ENCODE data around the gene DENND1A. TPM values are rescaled to one million over a fixed set of nuclear protein-coding genes. Genes with fewer than 3 reads are reported as not detected.
"Not testable (repeated sequence)": the region's sequence is repeated elsewhere in the genome, so short reads cannot be mapped to it uniquely, and the experiment has no call there.

The DENND1A gene
- total RNA-seq, 2 experiments from 2014 or later: 21.9 to 23.3 TPM

- ChIA-PET CTCF (no interaction called here), POLR2A (no interaction called here)
- Mint-ChIP-seq H3K4me1 (ENCODE audit: low read depth) (no peaks in the 10 kb centered on the region), H3K9me3 (no peaks in the 10 kb centered on the region), H3K27ac (no peak overlapping the region), H3K27me3 (peaks cover 6% of the 10 kb centered on the region), H3K36me3 (ENCODE audit: low read depth) (no peaks in the 10 kb centered on the region), H3K4me3 (no peak overlapping the region)
- DNase-seq (no peak), ATAC-seq (no peak)
- no peak for TF ChIP-seq CTCF (IDR thresholded peaks at IDR 0.05)
- intact Hi-C loops (cut with micrococcal nuclease): no loop called here
Measured at GRCh38 chr9:123942542-123942941, 12.6 kb upstream of the DENND1A start.

GRCh38 chr9:123941524-123942070 is 11.7 kb upstream of the DENND1A start:
- intact Hi-C loops (cut with micrococcal nuclease): no loop called here
- TF ChIP-seq CTCF (IDR thresholded peaks at IDR 0.05): no peak
- no peak overlapping the region for H3K4me3 Mint-ChIP-seq
- H3K9me3 Mint-ChIP-seq: peaks cover 3% of the 10 kb centered on the region
- no peaks in the 10 kb centered on the region for H3K36me3 Mint-ChIP-seq (ENCODE audit: low read depth)
- H3K27ac Mint-ChIP-seq: no peak overlapping the region
- ATAC-seq (no peak), DNase-seq (no peak)
- H3K27me3 Mint-ChIP-seq: peaks cover 8% of the 10 kb centered on the region
- no peaks in the 10 kb centered on the region for H3K4me1 Mint-ChIP-seq (ENCODE audit: low read depth)
- ChIA-PET POLR2A (no interaction called here), CTCF (no interaction called here)

GRCh38 chr9:123940721-123941523 is 11.0 kb upstream of the DENND1A start:
- CTCF ChIA-PET: interaction anchor here (1.4 kb wide), 1 partner anchor 100 kb away, joined by 4 read pairs; no protein-coding TSS in a partner anchor
- DNase-seq: peak; percentile 12
- peaks cover 7% of the 10 kb centered on the region for H3K9me3 Mint-ChIP-seq
- no peak overlapping the region for H3K4me3 Mint-ChIP-seq
- intact Hi-C loops (cut with micrococcal nuclease): no loop called here
- H3K36me3 Mint-ChIP-seq (ENCODE audit: low read depth): no peaks in the 10 kb centered on the region
- no peak overlapping the region for H3K27ac Mint-ChIP-seq
- H3K4me1 Mint-ChIP-seq (ENCODE audit: low read depth): no peaks in the 10 kb centered on the region
- ATAC-seq: peak; percentile 27
- POLR2A ChIA-PET: no interaction called here
- peaks cover 13% of the 10 kb centered on the region for H3K27me3 Mint-ChIP-seq
- no peak for TF ChIP-seq CTCF (IDR thresholded peaks at IDR 0.05)

GRCh38 chr9:123938401-123938800 is 8.5 kb upstream of the DENND1A start:
- peaks cover 7% of the 10 kb centered on the region for H3K9me3 Mint-ChIP-seq
- no peak for ATAC-seq
- no peak overlapping the region for H3K27ac Mint-ChIP-seq
- ChIA-PET CTCF (no interaction called here), POLR2A (no interaction called here)
- no peak for TF ChIP-seq CTCF (IDR thresholded peaks at IDR 0.05)
- H3K27me3 Mint-ChIP-seq: peaks cover 22% of the 10 kb centered on the region
- no peaks in the 10 kb centered on the region for H3K4me1 Mint-ChIP-seq (ENCODE audit: low read depth)
- no peak overlapping the region for H3K4me3 Mint-ChIP-seq
- no peaks in the 10 kb centered on the region for H3K36me3 Mint-ChIP-seq (ENCODE audit: low read depth)
- intact Hi-C loops (cut with micrococcal nuclease): no loop called here
- no peak for DNase-seq

- H3K36me3 Mint-ChIP-seq (ENCODE audit: low read depth); H3K27ac Mint-ChIP-seq; H3K4me1 Mint-ChIP-seq (ENCODE audit: low read depth); DNase-seq; CTCF ChIA-PET; H3K9me3 Mint-ChIP-seq; intact Hi-C loops (cut with micrococcal nuclease); H3K4me3 Mint-ChIP-seq; POLR2A ChIA-PET; ATAC-seq: not testable (repeated sequence)
- peaks cover 22% of the 10 kb centered on the region for H3K27me3 Mint-ChIP-seq
Measured at GRCh38 chr9:123936575-123936974, 6.6 kb upstream of the DENND1A start.

All from activated CD8-positive, alpha-beta T cell treated with anti-CD3 and anti-CD28 coated beads for 36 hours (primary cell).